Naive thymus-derived CD4-positive, alpha-beta T cell (primary cell): ENCODE data around the gene CRYGN. TPM values are rescaled to one million over a fixed set of nuclear protein-coding genes. Genes with fewer than 3 reads are reported as not detected.
A peak's percentile ranks its signal among the peaks of the same experiment; 100 is the strongest.

Experiments used
- ATAC-seq: fragments of 150-1000 bp; cut with Tn5 transposase; 2 replicates; pipeline ENCODE4 v1.10.0; 2021; ENCODE audit warnings: mild to moderate bottlenecking, moderate library complexity
- CTCF ChIA-PET: fragments of 350-600 bp; sonication (Branson Sonifier 250); formaldehyde crosslinking; loops from one replicate; lab custom pipeline; 2021; ENCODE audit warnings: antibody characterized with exemption; lab: Charles Lee
- POLR2A ChIA-PET: fragments of 350-600 bp; sonication (Branson Sonifier 250); formaldehyde crosslinking; loops from one replicate; lab custom pipeline; 2021; ENCODE audit warnings: antibody characterized with exemption, inconsistent platforms; lab: Charles Lee
- DNase-seq, 9 donors: peaks; one replicate each; pipeline versions ENCODE4 v3.0.0 to v3.0.0-alpha.2; 2020 to 2022; ENCODE audit warnings: mixed read lengths in 1 of 9
- H3K27ac ChIP-seq: one replicate; pipeline ENCODE4 v1.7.0; 2013; ENCODE audit warnings: mild to moderate bottlenecking, low read depth, low read length, moderate library complexity
- H3K27me3 ChIP-seq, 2 donors: one replicate each; pipeline ENCODE4 v1.7.0; 2013; ENCODE audit warnings: low read length in 2 of 2, mild to moderate bottlenecking in 2 of 2, moderate library complexity in 2 of 2; ENCODE audit not compliant: control insufficient read depth in 2 of 2, insufficient read depth in 2 of 2
- H3K36me3 ChIP-seq, 3 experiments: 1 replicate in 2 of 3; 2 replicates in 1 of 3; pipeline ENCODE4 v1.7.0; 2013; ENCODE audit warnings: low read length in 3 of 3, mild to moderate bottlenecking in 3 of 3, moderate library complexity in 1 of 3; ENCODE audit not compliant: insufficient read depth in 3 of 3, control insufficient read depth in 2 of 3
- H3K4me1 ChIP-seq, 2 donors: one replicate each; pipeline ENCODE4 v1.7.0; 2013; ENCODE audit warnings: low read length in 2 of 2, mild to moderate bottlenecking in 2 of 2, moderate library complexity in 1 of 2; ENCODE audit not compliant: control insufficient read depth in 2 of 2, insufficient read depth in 2 of 2
- H3K4me3 ChIP-seq: 2 replicates; pipeline ENCODE4 v1.7.0; 2013; ENCODE audit warnings: mild to moderate bottlenecking, low read length
- H3K9me3 ChIP-seq, 3 experiments: 1 replicate in 2 of 3; 2 replicates in 1 of 3; pipeline ENCODE4 v1.7.0; 2013; ENCODE audit warnings: low read length in 3 of 3; ENCODE audit not compliant: control insufficient read depth in 2 of 3
- H3K27ac Mint-ChIP-seq, 9 donors: one replicate each; pipeline ENCODE4 v1.8.0; 2020 to 2022; ENCODE audit warnings: mixed read lengths in 9 of 9, mild to moderate bottlenecking in 8 of 9, moderate library complexity in 5 of 9, inconsistent platforms in 2 of 9
- H3K27me3 Mint-ChIP-seq, 5 donors: one replicate each; pipeline ENCODE4 v1.8.0; 2021 to 2022; ENCODE audit warnings: mixed read lengths in 5 of 5, mild to moderate bottlenecking in 1 of 5
- H3K36me3 Mint-ChIP-seq, 5 donors: one replicate each; pipeline ENCODE4 v1.8.0; 2020 to 2022; ENCODE audit warnings: mixed read lengths in 5 of 5, mild to moderate bottlenecking in 3 of 5, inconsistent platforms in 1 of 5
- H3K4me1 Mint-ChIP-seq, 7 donors: one replicate each; pipeline ENCODE4 v1.8.0; 2020 to 2022; ENCODE audit warnings: mixed read lengths in 7 of 7, mild to moderate bottlenecking in 3 of 7, inconsistent platforms in 1 of 7
- H3K4me3 Mint-ChIP-seq, 10 donors: one replicate each; pipeline ENCODE4 v1.8.0; 2020 to 2022; ENCODE audit warnings: mild to moderate bottlenecking in 10 of 10, mixed read lengths in 10 of 10, moderate library complexity in 6 of 10, inconsistent platforms in 2 of 10
- H3K9me3 Mint-ChIP-seq, 11 donors: one replicate each; pipeline ENCODE4 v1.8.0; 2020 to 2022; ENCODE audit warnings: mixed read lengths in 11 of 11, mild to moderate bottlenecking in 4 of 11, inconsistent platforms in 1 of 11, moderate library complexity in 1 of 11
- intact Hi-C, 2 donors: fragments of 100-400 bp; cut with micrococcal nuclease; formaldehyde crosslinking; loops; one replicate each; pipeline ENCODE4 v1.15.1; 2023
- polyA plus RNA-seq, 2 donors: library from polyadenylated mRNA; unstranded; fragments of 300-500 nt; fragmentation: Illumina TruSeq; gene quantifications; one replicate each; pipeline ENCODE4 v1.2.3, GENCODE V29; 2021
- total RNA-seq, 6 experiments: library from RNA in 5 of 6; stranded (reverse) in 5 of 6; gene quantifications; 1 replicate in 5 of 6; 2 replicates in 1 of 6; pipeline ENCODE4 v1.2.3 and lab custom pipeline; 2021 to 2026

The CRYGN gene
- total and polyA plus RNA-seq, 7 experiments from 2014 or later: 0.33 to 1.1 (median 0.48) TPM; not detected in 2

GRCh38 chr7:151446412-151446811 is 6.5 kb upstream of the CRYGN start:
- intact Hi-C loops: loop anchor here (5.0 kb wide), 2 partner anchors 34 to 64 kb away; partner anchors contain the start of gene WDR86 (in 1 of the 2)
- peak overlapping the region in 4 of 9 donors; percentile 3 to 34 (median 18) for H3K27ac Mint-ChIP-seq
- CTCF ChIA-PET: interaction anchor here (0.9 to 4.3 kb wide), 4 partner anchors 8 to 130 kb away, joined by 3 to 45 read pairs (median 12); no protein-coding TSS in a partner anchor
- no peaks in the 10 kb centered on the region for H3K9me3 ChIP-seq
- POLR2A ChIA-PET: interaction anchor here (0.6 kb wide), 1 partner anchor 75 kb away, joined by 3 read pairs; no protein-coding TSS in a partner anchor
- H3K27me3 ChIP-seq: no peaks in the 10 kb centered on the region
- H3K4me1 Mint-ChIP-seq: peaks cover 13 to 52% (median 21%) of the 10 kb centered on the region in 7 donors
- peak overlapping the region in 1 of 10 donors; percentile 72 for H3K4me3 Mint-ChIP-seq
- no peaks in the 10 kb centered on the region for H3K36me3 ChIP-seq
- no peak for ATAC-seq
- H3K27ac ChIP-seq: no peak overlapping the region
- peaks cover 0 to 11% of the 10 kb centered on the region in 2 donors for H3K4me1 ChIP-seq
- H3K27me3 Mint-ChIP-seq: peaks cover 0 to 37% (median 4%) of the 10 kb centered on the region in 5 donors
- no peaks in the 10 kb centered on the region for H3K9me3 Mint-ChIP-seq
- no peak for DNase-seq
- no peaks in the 10 kb centered on the region for H3K36me3 Mint-ChIP-seq
- H3K4me3 ChIP-seq: no peak overlapping the region

GRCh38 chr7:151444632-151445031 is 4.7 kb upstream of the CRYGN start:
- no peak for ATAC-seq
- CTCF ChIA-PET: interaction anchor here (1.1 kb wide), 1 partner anchor 76 kb away, joined by 3 read pairs; no protein-coding TSS in a partner anchor
- no peaks in the 10 kb centered on the region for H3K9me3 Mint-ChIP-seq

GRCh38 chr7:151442776-151443496 is 3.0 kb upstream of the CRYGN start:
- Mint-ChIP-seq H3K4me1 (peaks cover 26 to 78% (median 36%) of the 10 kb centered on the region in 7 donors), H3K9me3 (no peaks in the 10 kb centered on the region), H3K27ac (peak overlapping the region in 5 of 9 donors; percentile 14 to 84 (median 58)), H3K36me3 (no peaks in the 10 kb centered on the region), H3K4me3 (peak overlapping the region in 3 of 10 donors; percentile 2 to 73 (median 26)), H3K27me3 (peaks cover 0 to 42% (median 0%) of the 10 kb centered on the region in 5 donors)
- no peak overlapping the region for H3K4me3 ChIP-seq
- H3K27me3 ChIP-seq: no peaks in the 10 kb centered on the region
- ChIA-PET CTCF (interaction anchor here (0.7 to 1.0 kb wide), 4 partner anchors 17 to 211 kb away, joined by 3 to 8 read pairs (median 4); no protein-coding TSS in a partner anchor), POLR2A (interaction anchor here (0.6 to 3.0 kb wide), 2 partner anchors 11 to 13 kb away, joined by 3 to 11 read pairs; no protein-coding TSS in a partner anchor)
- ATAC-seq (no peak), DNase-seq (no peak)
- no peak overlapping the region for H3K27ac ChIP-seq
- H3K4me1 ChIP-seq: peaks cover 0 to 34% of the 10 kb centered on the region in 2 donors
- H3K36me3 ChIP-seq: no peaks in the 10 kb centered on the region
- no peaks in the 10 kb centered on the region for H3K9me3 ChIP-seq
- intact Hi-C loops: no loop called here

More at GRCh38 chr7:151444632-151445031, 4.7 kb upstream of the CRYGN start:
- no peaks in the 10 kb centered on the region for H3K36me3 Mint-ChIP-seq
- peaks cover 0 to 25% of the 10 kb centered on the region in 2 donors for H3K4me1 ChIP-seq
- H3K27me3 ChIP-seq: no peaks in the 10 kb centered on the region
- H3K27ac Mint-ChIP-seq: peak overlapping the region in 1 of 9 donors; percentile 30
- DNase-seq: no peak
- H3K4me1 Mint-ChIP-seq: peaks cover 26 to 67% (median 34%) of the 10 kb centered on the region in 7 donors
- H3K36me3 ChIP-seq: no peaks in the 10 kb centered on the region
- no peak overlapping the region for H3K4me3 ChIP-seq
- intact Hi-C loops: loop anchor here (5.0 kb wide), 2 partner anchors 32 to 62 kb away; partner anchors contain the start of gene WDR86 (in 1 of the 2)
- peaks cover 0 to 40% (median 1%) of the 10 kb centered on the region in 5 donors for H3K27me3 Mint-ChIP-seq
- no peak overlapping the region for H3K27ac ChIP-seq
- POLR2A ChIA-PET: interaction anchor here (3.0 kb wide), 1 partner anchor 15 kb away, joined by 11 read pairs; no protein-coding TSS in a partner anchor
- no peak overlapping the region for H3K4me3 Mint-ChIP-seq
- H3K9me3 ChIP-seq: no peaks in the 10 kb centered on the region

GRCh38 chr7:151440799-151441445 is 981 bp upstream of the CRYGN start:
- Histone ChIP-seq H3K4me3 (no peak overlapping the region), H3K27ac (peak overlapping the region; percentile 59), H3K36me3 (no peaks in the 10 kb centered on the region), H3K27me3 (no peaks in the 10 kb centered on the region), H3K4me1 (peaks cover 0 to 34% of the 10 kb centered on the region in 2 donors), H3K9me3 (no peaks in the 10 kb centered on the region)
- H3K36me3 Mint-ChIP-seq: no peaks in the 10 kb centered on the region
- ChIA-PET POLR2A (interaction anchor here (1.0 to 1.3 kb wide), 4 partner anchors 11 to 73 kb away, joined by 3 to 9 read pairs (median 4); no protein-coding TSS in a partner anchor), CTCF (interaction anchor here (0.6 to 0.8 kb wide), 2 partner anchors 20 to 436 kb away, joined by 4 read pairs; partner anchors contain the start of gene PRKAG2)
- H3K9me3 Mint-ChIP-seq: no peaks in the 10 kb centered on the region
- H3K27ac Mint-ChIP-seq: peak overlapping the region in 6 of 9 donors; percentile 15 to 98 (median 63)
- H3K4me3 Mint-ChIP-seq: peak overlapping the region; percentile 40 to 85 (median 69)
- intact Hi-C loops: loop anchor here (1.0 kb wide), 2 partner anchors 8 to 11 kb away; no protein-coding TSS in a partner anchor
- peaks cover 0 to 39% (median 0%) of the 10 kb centered on the region in 5 donors for H3K27me3 Mint-ChIP-seq
- ATAC-seq (no peak), DNase-seq (no peak)
- H3K4me1 Mint-ChIP-seq: peaks cover 23 to 77% (median 28%) of the 10 kb centered on the region in 7 donors

GRCh38 chr7:151438864-151439601 is 908 bp downstream of the CRYGN start:
- DNase-seq (peak in 1 of 9 donors; percentile 12), ATAC-seq (no peak)
- CTCF ChIA-PET: interaction anchor here (0.5 to 3.4 kb wide), 3 partner anchors 9 to 76 kb away, joined by 3 to 19 read pairs (median 3); no protein-coding TSS in a partner anchor
- Histone ChIP-seq H3K4me1 (peaks cover 0 to 37% of the 10 kb centered on the region in 2 donors), H3K9me3 (no peaks in the 10 kb centered on the region), H3K36me3 (no peaks in the 10 kb centered on the region), H3K27ac (peak overlapping the region; percentile 62), H3K27me3 (no peaks in the 10 kb centered on the region), H3K4me3 (peak overlapping the region; percentile 25)
- intact Hi-C loops: no loop called here
- peak overlapping the region in 3 of 9 donors; percentile 68 to 96 (median 71) for H3K27ac Mint-ChIP-seq
- H3K9me3 Mint-ChIP-seq: no peaks in the 10 kb centered on the region
- peaks cover 0 to 27% (median 0%) of the 10 kb centered on the region in 5 donors for H3K27me3 Mint-ChIP-seq
- H3K4me1 Mint-ChIP-seq: peaks cover 23 to 72% (median 30%) of the 10 kb centered on the region in 7 donors
- POLR2A ChIA-PET: no interaction called here
- H3K36me3 Mint-ChIP-seq: no peaks in the 10 kb centered on the region
- H3K4me3 Mint-ChIP-seq: peak overlapping the region in 8 of 10 donors; percentile 18 to 85 (median 70)
